GM12864 (cell line): Measurements from ENCODE around the gene HERC3.

Experiments
- DNase-seq: peaks from one replicate; pipeline ENCODE4 v3.0.0-alpha.2; 2011; ENCODE audit warnings: low read depth
- H3K4me3 ChIP-seq: 2 replicates; pipeline ENCODE4 v1.5.1; 2011; ENCODE audit warnings: mild to moderate bottlenecking, low read depth, low read length, control low read depth
- TF ChIP-seq, protein P1 (sequence below): IDR thresholded peaks from 2 replicates; pipeline ENCODE4 v1.5.1; 2011; ENCODE audit warnings: low read depth, mild to moderate bottlenecking, moderate library complexity, low read length, control low read depth, inconsistent platforms; ENCODE audit errors: missing control alignments

HERC3 gene

DNA sequence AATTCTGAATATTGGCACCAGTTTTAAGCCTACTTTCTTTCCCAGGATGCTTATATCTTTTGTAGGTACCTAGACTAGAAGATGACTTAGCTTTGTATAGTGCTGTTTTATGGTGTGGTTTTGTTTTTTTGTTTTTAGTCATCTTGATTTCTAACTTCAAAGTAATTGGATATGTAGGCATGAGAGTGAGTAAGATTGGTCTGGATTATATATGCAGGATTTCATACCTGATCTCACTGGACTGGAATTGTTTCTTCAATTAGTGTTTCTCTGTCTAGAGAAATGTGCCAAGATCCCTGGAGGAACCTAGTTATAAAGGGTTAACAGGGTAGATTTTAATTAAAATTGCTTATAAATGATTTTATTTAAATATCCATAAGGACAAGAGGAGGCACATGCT, 82.3 kb downstream of the HERC3 start:
- DNase-seq, result no peak
- TF ChIP-seq, protein P1, sequence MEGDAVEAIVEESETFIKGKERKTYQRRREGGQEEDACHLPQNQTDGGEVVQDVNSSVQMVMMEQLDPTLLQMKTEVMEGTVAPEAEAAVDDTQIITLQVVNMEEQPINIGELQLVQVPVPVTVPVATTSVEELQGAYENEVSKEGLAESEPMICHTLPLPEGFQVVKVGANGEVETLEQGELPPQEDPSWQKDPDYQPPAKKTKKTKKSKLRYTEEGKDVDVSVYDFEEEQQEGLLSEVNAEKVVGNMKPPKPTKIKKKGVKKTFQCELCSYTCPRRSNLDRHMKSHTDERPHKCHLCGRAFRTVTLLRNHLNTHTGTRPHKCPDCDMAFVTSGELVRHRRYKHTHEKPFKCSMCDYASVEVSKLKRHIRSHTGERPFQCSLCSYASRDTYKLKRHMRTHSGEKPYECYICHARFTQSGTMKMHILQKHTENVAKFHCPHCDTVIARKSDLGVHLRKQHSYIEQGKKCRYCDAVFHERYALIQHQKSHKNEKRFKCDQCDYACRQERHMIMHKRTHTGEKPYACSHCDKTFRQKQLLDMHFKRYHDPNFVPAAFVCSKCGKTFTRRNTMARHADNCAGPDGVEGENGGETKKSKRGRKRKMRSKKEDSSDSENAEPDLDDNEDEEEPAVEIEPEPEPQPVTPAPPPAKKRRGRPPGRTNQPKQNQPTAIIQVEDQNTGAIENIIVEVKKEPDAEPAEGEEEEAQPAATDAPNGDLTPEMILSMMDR, result no peak

GRCh38 chr4:88674979-88675378, 82.7 kb downstream of the HERC3 start:
- no peak overlapping the region for H3K4me3 ChIP-seq
- TF ChIP-seq, protein P1, result no peak
- no peak for DNase-seq

More for the DNA sequence above, 82.3 kb downstream of the HERC3 start:
- no peak overlapping the region for H3K4me3 ChIP-seq

- no peak for DNase-seq
- H3K4me3 ChIP-seq, result no peak overlapping the region
- TF ChIP-seq, protein P1, result no peak
These were observed 83.3 kb downstream of the HERC3 start for GRCh38 chr4:88675543-88675942.

DNA sequence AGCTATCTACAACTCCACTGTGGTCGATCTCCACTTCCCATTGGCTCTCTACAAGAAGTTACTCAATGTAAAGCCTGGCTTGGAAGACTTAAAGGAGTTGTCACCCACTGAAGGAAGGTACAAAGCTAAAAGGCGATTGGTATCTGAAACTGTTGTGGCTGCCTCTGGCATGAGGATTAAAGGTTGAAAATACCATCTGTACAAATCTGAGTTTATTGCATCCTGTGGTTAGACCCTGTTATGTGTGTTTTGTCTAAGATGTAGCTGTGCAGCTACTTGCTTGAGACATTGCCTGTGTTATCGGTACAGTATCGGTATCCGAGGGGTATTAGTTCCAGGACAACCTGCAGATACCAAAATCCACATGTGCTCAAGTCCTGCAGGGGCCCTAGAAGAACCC, 88.9 kb downstream of the HERC3 start:
- TF ChIP-seq, protein P1, result no peak
- no peak for DNase-seq
- no peak overlapping the region for H3K4me3 ChIP-seq

- no peak for DNase-seq
- no peak overlapping the region for H3K4me3 ChIP-seq
- TF ChIP-seq, protein P1, result no peak
These were observed 98.1 kb downstream of the HERC3 start for GRCh38 chr4:88690355-88690754.

GRCh38 chr4:88693792-88694191, 101.5 kb downstream of the HERC3 start:
- TF ChIP-seq, protein P1, result no peak
- no peak for DNase-seq
- no peak overlapping the region for H3K4me3 ChIP-seq

- H3K4me3 ChIP-seq, result no peak overlapping the region
- DNase-seq, result no peak
- TF ChIP-seq, protein P1, result no peak
These were observed 104.3 kb downstream of the HERC3 start for GRCh38 chr4:88696630-88697029.
